ENCODE data around the gene JUND. TPM values are rescaled to one million over a fixed set of nuclear protein-coding genes. Genes with fewer than 3 reads are reported as not detected.

The JUND gene
- total RNA-seq, 1 experiment from 2014 or later = 44.9 TPM

- CTCF ChIA-PET = interaction anchor here (0.5 to 1.1 kb wide), 2 partner anchors 9 to 25 kb away, joined by 3 to 10 read pairs; no protein-coding TSS in a partner anchor
These were observed 48.1 kb downstream of the JUND start for GRCh38 chr19:18233224-18233825.

GRCh38 chr19:18232540-18233223 is 48.7 kb downstream of the JUND start:
- BruUV-seq (replicated peaks) = no TSS peak
- peaks cover 14% of the 10 kb centered on the region for H3K4me1 Mint-ChIP-seq (ENCODE audit: low read depth, unreplicated experiment)
- intact Hi-C loops (cut with micrococcal nuclease; ENCODE audit: unreplicated experiment) = no loop called here
- DNase-seq = peak; percentile 30
- TF ChIP-seq CTCF (IDR thresholded peaks at IDR 0.05; ENCODE audit: unreplicated experiment) = no peak
- no peak overlapping the region for H3K4me3 Mint-ChIP-seq (ENCODE audit: low read depth, unreplicated experiment)
- CTCF ChIA-PET = interaction anchor here (0.5 to 1.1 kb wide), 3 partner anchors 8 to 24 kb away, joined by 3 to 10 read pairs (median 3); no protein-coding TSS in a partner anchor
- H3K9me3 Mint-ChIP-seq (ENCODE audit: low read depth, unreplicated experiment) = no peaks in the 10 kb centered on the region
- no peak overlapping the region for H3K27ac Mint-ChIP-seq (ENCODE audit: unreplicated experiment)
- H3K36me3 Mint-ChIP-seq (ENCODE audit: insufficient read depth, unreplicated experiment) = peaks cover 14% of the 10 kb centered on the region
- H3K27me3 Mint-ChIP-seq (ENCODE audit: unreplicated experiment) = peaks cover 68% of the 10 kb centered on the region

More at GRCh38 chr19:18233224-18233825, 48.1 kb downstream of the JUND start:
- intact Hi-C loops (cut with micrococcal nuclease; ENCODE audit: unreplicated experiment) = no loop called here
- BruUV-seq (replicated peaks) = no TSS peak
- no peak for TF ChIP-seq CTCF (IDR thresholded peaks at IDR 0.05; ENCODE audit: unreplicated experiment)
- H3K27ac Mint-ChIP-seq (ENCODE audit: unreplicated experiment) = no peak overlapping the region
- no peaks in the 10 kb centered on the region for H3K9me3 Mint-ChIP-seq (ENCODE audit: low read depth, unreplicated experiment)
- peaks cover 14% of the 10 kb centered on the region for H3K4me1 Mint-ChIP-seq (ENCODE audit: low read depth, unreplicated experiment)
- H3K36me3 Mint-ChIP-seq (ENCODE audit: insufficient read depth, unreplicated experiment) = peaks cover 14% of the 10 kb centered on the region
- peaks cover 65% of the 10 kb centered on the region for H3K27me3 Mint-ChIP-seq (ENCODE audit: unreplicated experiment)
- no peak overlapping the region for H3K4me3 Mint-ChIP-seq (ENCODE audit: low read depth, unreplicated experiment)
- peak; percentile 59 for DNase-seq

GRCh38 chr19:18231775-18232174 is 49.6 kb downstream of the JUND start:
- no peaks in the 10 kb centered on the region for H3K9me3 Mint-ChIP-seq (ENCODE audit: low read depth, unreplicated experiment)
- H3K27me3 Mint-ChIP-seq (ENCODE audit: unreplicated experiment) = peaks cover 73% of the 10 kb centered on the region
- CTCF ChIA-PET = interaction anchor here (0.5 to 1.1 kb wide), 5 partner anchors 23 to 284 kb away, joined by 3 to 8 read pairs (median 5); partner anchors contain the start of genes IQCN and RAB3A
- no peak overlapping the region for H3K27ac Mint-ChIP-seq (ENCODE audit: unreplicated experiment)
- peaks cover 14% of the 10 kb centered on the region for H3K4me1 Mint-ChIP-seq (ENCODE audit: low read depth, unreplicated experiment)
- no peak for TF ChIP-seq CTCF (IDR thresholded peaks at IDR 0.05; ENCODE audit: unreplicated experiment)
- no TSS peak for BruUV-seq (replicated peaks)
- H3K4me3 Mint-ChIP-seq (ENCODE audit: low read depth, unreplicated experiment) = no peak overlapping the region
- DNase-seq = no peak
- H3K36me3 Mint-ChIP-seq (ENCODE audit: insufficient read depth, unreplicated experiment) = peaks cover 14% of the 10 kb centered on the region
- intact Hi-C loops (cut with micrococcal nuclease; ENCODE audit: unreplicated experiment) = no loop called here

- peak; percentile 54 for DNase-seq
- Mint-ChIP-seq H3K4me3 (ENCODE audit: low read depth, unreplicated experiment) (no peak overlapping the region), H3K36me3 (ENCODE audit: insufficient read depth, unreplicated experiment) (peaks cover 14% of the 10 kb centered on the region), H3K4me1 (ENCODE audit: low read depth, unreplicated experiment) (peaks cover 14% of the 10 kb centered on the region), H3K27ac (ENCODE audit: unreplicated experiment) (peak overlapping the region; percentile 60), H3K27me3 (ENCODE audit: unreplicated experiment) (peaks cover 73% of the 10 kb centered on the region), H3K9me3 (ENCODE audit: low read depth, unreplicated experiment) (no peaks in the 10 kb centered on the region)
- intact Hi-C loops (cut with micrococcal nuclease; ENCODE audit: unreplicated experiment) = no loop called here
- no TSS peak for BruUV-seq (replicated peaks)
- CTCF ChIA-PET = interaction anchor here (0.5 to 1.1 kb wide), 5 partner anchors 23 to 284 kb away, joined by 3 to 8 read pairs (median 5); partner anchors contain the start of genes IQCN and RAB3A
- no peak for TF ChIP-seq CTCF (IDR thresholded peaks at IDR 0.05; ENCODE audit: unreplicated experiment)
These were observed 50.3 kb downstream of the JUND start for GRCh38 chr19:18230941-18231734.

Data from Calu3 (cell line).